Fibroblast of pulmonary artery (primary cell): Measurements from ENCODE around the gene RASSF6.

Experiments
- DNase-seq: peaks from one replicate; pipeline ENCODE4 v3.0.0-alpha.2; 2010; ENCODE audit warnings: low read depth
- H3K4me3 ChIP-seq: replicated peaks from 2 replicates; pipeline ENCODE4 v1.5.1; 2011; ENCODE audit warnings: low read depth, mild to moderate bottlenecking, control low read depth, low read length, moderate library complexity
- CTCF ChIP-seq: IDR thresholded peaks from 2 replicates; pipeline ENCODE4 v1.5.1; 2011; ENCODE audit warnings: mild to moderate bottlenecking, control low read depth, low read length, inconsistent platforms; ENCODE audit errors: missing control alignments

RASSF6 gene

DNA sequence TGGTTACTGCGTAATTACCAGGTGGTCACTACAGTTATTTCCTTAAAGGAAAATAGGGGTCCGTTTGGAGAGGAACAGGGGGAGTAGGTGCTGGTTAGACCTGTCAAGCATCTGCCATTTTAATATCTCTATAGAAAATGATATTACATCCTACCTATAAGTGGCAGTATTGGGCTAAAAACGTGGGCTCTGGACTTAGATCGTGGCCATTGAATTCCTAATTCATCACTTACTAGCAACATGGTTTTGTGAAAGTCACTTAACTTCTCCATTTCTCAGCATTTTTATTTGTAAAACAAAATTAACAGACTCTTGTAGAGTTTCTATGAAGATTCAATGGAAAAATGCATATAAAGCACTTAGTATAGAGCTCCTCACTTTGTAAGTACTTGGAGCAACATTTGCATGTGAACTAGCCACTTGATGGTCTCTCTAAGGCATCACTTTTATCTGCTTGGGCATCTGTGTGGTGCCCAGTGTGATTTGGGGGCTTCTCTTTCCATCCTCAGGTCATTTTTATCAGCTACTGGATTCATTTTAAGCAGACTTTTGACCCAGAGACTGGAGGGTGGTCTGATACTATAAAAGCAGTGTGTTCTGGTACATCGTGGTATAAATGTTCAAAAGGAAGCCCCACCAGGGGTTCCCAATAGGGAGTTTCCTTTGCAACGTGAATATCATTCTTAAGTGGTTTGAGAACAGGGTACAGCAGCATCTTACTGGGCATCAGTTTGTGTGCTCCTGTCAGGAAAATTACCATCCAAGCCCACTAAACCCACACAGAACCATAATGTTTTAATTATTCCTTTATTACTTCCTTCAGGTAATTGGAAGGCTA, 42.7 kb upstream of the RASSF6 start:
- TF ChIP-seq CTCF = peak; percentile 53
- H3K4me3 ChIP-seq = no peak overlapping the region
- DNase-seq = peak; percentile 89

- TF ChIP-seq CTCF = peak; percentile 21
- DNase-seq = peak; percentile 98
- H3K4me3 ChIP-seq = no peak overlapping the region
Measured at GRCh38 chr4:73661646-73662119, 41.4 kb upstream of the RASSF6 start.

DNA sequence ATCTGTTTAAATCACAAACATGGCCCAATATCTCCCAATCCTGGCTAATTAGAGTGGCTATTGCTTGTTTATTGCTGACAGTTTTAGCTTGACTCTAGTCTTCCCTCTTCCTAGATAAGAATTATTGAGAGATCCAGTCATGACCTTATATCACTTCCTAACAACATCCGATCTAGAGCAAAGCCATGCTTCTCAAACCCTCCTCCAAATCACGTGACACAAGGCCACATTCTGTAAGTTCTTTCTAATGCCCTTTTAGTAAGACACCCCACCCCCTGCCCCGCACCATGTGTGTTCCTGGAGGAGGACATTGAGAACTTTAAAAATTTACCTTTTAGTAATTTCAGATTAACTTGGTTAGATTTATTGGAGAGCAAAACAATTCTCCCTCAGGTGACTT, 40.6 kb upstream of the RASSF6 start:
- H3K4me3 ChIP-seq = no peak overlapping the region
- TF ChIP-seq CTCF = no peak
- no peak for DNase-seq

- peak; percentile 75 for DNase-seq
- peak; percentile 47 for TF ChIP-seq CTCF
Measured at GRCh38 chr4:73653695-73654106, 33.5 kb upstream of the RASSF6 start.

DNA sequence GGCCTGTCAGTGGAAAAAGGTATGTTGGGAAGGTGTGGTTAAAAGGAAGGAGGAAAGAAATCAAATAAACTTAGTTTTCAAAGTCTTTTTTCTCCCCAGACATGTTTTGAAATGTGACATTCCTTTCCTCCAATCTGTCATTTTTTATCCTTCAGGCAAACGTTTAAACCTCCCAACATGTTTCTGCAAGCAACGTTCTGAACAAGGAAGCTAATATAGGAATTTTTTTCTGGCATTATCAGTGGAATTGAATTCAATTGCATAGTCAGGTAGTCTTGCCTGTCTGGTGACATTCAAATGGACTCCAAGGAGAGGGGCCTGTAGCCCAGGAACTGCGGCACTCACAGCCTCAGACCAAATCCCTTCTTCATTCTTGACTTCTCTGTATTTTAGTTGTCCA, 30.0 kb upstream of the RASSF6 start:
- no peak for TF ChIP-seq CTCF
- DNase-seq = no peak
- H3K4me3 ChIP-seq = no peak overlapping the region

More at GRCh38 chr4:73653695-73654106, 33.5 kb upstream of the RASSF6 start:
- H3K4me3 ChIP-seq = no peak overlapping the region

GRCh38 chr4:73648478-73648877, 28.2 kb upstream of the RASSF6 start:
- no peak for DNase-seq
- no peak overlapping the region for H3K4me3 ChIP-seq
- no peak for TF ChIP-seq CTCF

DNA sequence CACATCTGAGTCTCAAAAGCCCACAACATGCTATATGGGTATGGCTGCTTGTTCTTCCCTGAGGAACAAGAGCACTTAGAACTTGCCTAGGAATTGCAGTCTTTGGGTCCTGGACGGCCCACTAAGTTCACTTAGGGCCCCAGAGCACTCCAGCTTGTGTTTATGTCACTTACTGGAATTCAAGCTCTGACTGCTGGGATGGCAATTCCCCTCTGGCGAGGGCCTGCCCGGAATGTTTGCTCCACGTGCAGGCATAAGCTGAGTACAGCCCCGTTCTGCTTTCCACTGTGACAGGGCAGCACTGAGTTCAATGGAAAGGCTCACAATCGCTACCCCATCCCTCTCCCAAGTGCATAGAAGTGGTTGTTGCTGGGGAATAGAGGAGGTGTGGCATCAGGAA, 25.9 kb upstream of the RASSF6 start:
- H3K4me3 ChIP-seq = no peak overlapping the region
- no peak for DNase-seq
- no peak for TF ChIP-seq CTCF
